HG03571 (cell line): Measurements from ENCODE around the gene ANKRD40.
"Not testable (repeated sequence)": the region's sequence is repeated elsewhere in the genome, so short reads cannot be mapped to it uniquely, and the experiment has no call there.

Source experiments
- ATAC-seq: cut with Tn5 transposase; IDR thresholded peaks from one replicate; pipeline ENCODE4 v1.9.1; 2021; ENCODE audit not compliant: unreplicated experiment

ANKRD40 gene

GRCh38 chr17:50686494-50687199 lies 21.1 kb downstream of the ANKRD40 start:
- ATAC-seq = no peak

GRCh38 chr17:50685691-50686493 lies 21.8 kb downstream of the ANKRD40 start:
- ATAC-seq = no peak

GRCh38 chr17:50685334-50685665 lies 22.4 kb downstream of the ANKRD40 start:
- no peak for ATAC-seq

GRCh38 chr17:50684612-50685333 lies 22.9 kb downstream of the ANKRD40 start:
- ATAC-seq = no peak

GRCh38 chr17:50684288-50684611 lies 23.5 kb downstream of the ANKRD40 start:
- no peak for ATAC-seq

- no peak for ATAC-seq
Measured at GRCh38 chr17:50683434-50684287, 24.1 kb downstream of the ANKRD40 start.

- no peak for ATAC-seq
Measured at GRCh38 chr17:50682938-50683337, 24.8 kb downstream of the ANKRD40 start.

GRCh38 chr17:50682441-50682840 lies 25.3 kb downstream of the ANKRD40 start:
- ATAC-seq = no peak

- ATAC-seq = no peak
Measured at GRCh38 chr17:50681263-50682200, 26.2 kb downstream of the ANKRD40 start.

GRCh38 chr17:50680543-50681262 lies 27.0 kb downstream of the ANKRD40 start:
- not testable (repeated sequence) for ATAC-seq

- ATAC-seq = no peak
Measured at GRCh38 chr17:50680126-50680525, 27.6 kb downstream of the ANKRD40 start.

- no peak for ATAC-seq
Measured at GRCh38 chr17:50679008-50679544, 28.6 kb downstream of the ANKRD40 start.

- ATAC-seq = no peak
Measured at GRCh38 chr17:50677851-50678375, 29.8 kb downstream of the ANKRD40 start.

GRCh38 chr17:50676065-50676975 lies 31.4 kb downstream of the ANKRD40 start:
- no peak for ATAC-seq

- no peak for ATAC-seq
Measured at GRCh38 chr17:50675627-50676026, 32.1 kb downstream of the ANKRD40 start.

GRCh38 chr17:50675190-50675589 lies 32.5 kb downstream of the ANKRD40 start:
- no peak for ATAC-seq

- no peak for ATAC-seq
Measured at GRCh38 chr17:50672831-50673551, 34.7 kb downstream of the ANKRD40 start.
